ENCODE data around the gene GPC3.

The GPC3 gene

DNA sequence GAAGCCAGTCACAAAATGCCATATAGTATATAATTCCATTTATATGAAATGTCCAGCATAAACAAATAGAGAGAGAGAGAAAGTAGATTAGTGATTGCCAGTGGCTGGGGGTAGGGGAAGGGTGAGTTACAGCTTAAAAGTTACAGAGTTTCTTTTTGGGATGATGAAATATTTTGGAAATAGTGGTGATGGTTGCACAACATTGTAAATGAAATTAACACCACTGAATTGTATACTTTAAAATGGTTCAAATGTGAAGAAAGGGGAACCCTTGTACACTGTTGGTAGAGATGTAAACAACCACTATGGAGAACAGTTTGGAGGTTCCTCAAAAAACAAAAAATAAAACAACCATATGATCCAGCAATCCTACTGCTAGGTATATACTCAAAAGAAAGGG is 439.0 kb downstream of the GPC3 start:
- ATAC-seq (ENCODE audit: low read depth) (no peak), DNase-seq (ENCODE audit: low spot score) (no peak)
- H3K9me3 ChIP-seq (ENCODE audit: severe bottlenecking), result no peaks in the 10 kb centered on the region
- H3K27me3 ChIP-seq (ENCODE audit: insufficient read depth, poor library complexity, severe bottlenecking), result no peaks in the 10 kb centered on the region
- no peaks in the 10 kb centered on the region for H3K36me3 ChIP-seq (ENCODE audit: low read depth)
- H3K27ac ChIP-seq (ENCODE audit: poor library complexity, severe bottlenecking), result no peak overlapping the region
- no peak for TF ChIP-seq CTCF (IDR thresholded peaks at IDR 0.05; ENCODE audit: poor library complexity, severe bottlenecking)
- H3K4me3 ChIP-seq (ENCODE audit: severe bottlenecking), result no peak overlapping the region
- H3K4me1 ChIP-seq (ENCODE audit: insufficient read depth, poor library complexity, severe bottlenecking), result peaks cover 9% of the 10 kb centered on the region

DNA sequence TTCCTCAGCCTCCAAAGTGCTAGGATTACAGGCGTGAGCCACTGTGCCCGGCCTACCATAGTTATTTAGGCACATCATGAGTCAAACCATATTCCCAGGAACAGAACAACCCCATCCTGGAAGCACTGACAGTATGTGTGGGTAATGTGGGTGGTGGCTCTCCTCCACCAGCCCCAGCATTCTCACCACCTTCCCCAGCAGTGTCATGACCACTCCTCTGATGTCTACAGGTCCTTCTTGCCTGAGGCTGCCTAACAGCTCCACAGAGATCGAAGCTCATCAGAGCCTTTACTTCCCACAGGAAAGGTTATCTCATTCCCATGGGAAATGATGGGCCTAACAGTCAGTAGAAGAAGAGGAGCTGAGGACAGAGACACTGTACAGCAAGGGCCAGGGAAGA is 440.6 kb downstream of the GPC3 start:
- ATAC-seq (ENCODE audit: low read depth) (no peak), DNase-seq (ENCODE audit: low spot score) (no peak)
- Histone ChIP-seq H3K36me3 (ENCODE audit: low read depth) (no peaks in the 10 kb centered on the region), H3K4me1 (ENCODE audit: insufficient read depth, poor library complexity, severe bottlenecking) (peaks cover 9% of the 10 kb centered on the region), H3K27me3 (ENCODE audit: insufficient read depth, poor library complexity, severe bottlenecking) (no peaks in the 10 kb centered on the region), H3K4me3 (ENCODE audit: severe bottlenecking) (no peak overlapping the region), H3K9me3 (ENCODE audit: severe bottlenecking) (no peaks in the 10 kb centered on the region), H3K27ac (ENCODE audit: poor library complexity, severe bottlenecking) (peak overlapping the region; percentile 51)
- no peak for TF ChIP-seq CTCF (IDR thresholded peaks at IDR 0.05; ENCODE audit: poor library complexity, severe bottlenecking)

DNA sequence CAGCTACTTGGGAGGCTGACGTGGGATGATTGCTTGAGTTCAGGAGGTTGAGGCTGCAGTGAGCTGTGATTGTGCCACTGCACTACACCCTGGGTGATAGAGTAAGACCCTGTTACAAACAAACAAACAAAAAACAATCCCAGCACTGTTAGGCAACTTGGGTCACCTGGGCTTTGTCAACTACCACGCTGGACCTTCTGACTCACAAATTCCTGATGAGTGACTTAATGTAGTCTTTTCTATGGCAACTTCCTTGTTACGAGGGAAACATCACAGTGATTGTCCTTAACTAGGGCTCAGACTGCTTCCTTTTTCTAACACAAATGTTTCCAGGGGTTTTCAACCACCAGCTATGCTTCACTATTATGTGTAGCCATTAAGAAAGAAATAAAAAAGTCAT is 441.3 kb downstream of the GPC3 start:
- H3K9me3 ChIP-seq (ENCODE audit: severe bottlenecking), result no peaks in the 10 kb centered on the region
- H3K27me3 ChIP-seq (ENCODE audit: insufficient read depth, poor library complexity, severe bottlenecking), result no peaks in the 10 kb centered on the region
- peak overlapping the region; percentile 51 for H3K27ac ChIP-seq (ENCODE audit: poor library complexity, severe bottlenecking)
- H3K36me3 ChIP-seq (ENCODE audit: low read depth), result no peaks in the 10 kb centered on the region
- H3K4me1 ChIP-seq (ENCODE audit: insufficient read depth, poor library complexity, severe bottlenecking), result peaks cover 9% of the 10 kb centered on the region
- no peak for TF ChIP-seq CTCF (IDR thresholded peaks at IDR 0.05; ENCODE audit: poor library complexity, severe bottlenecking)
- no peak overlapping the region for H3K4me3 ChIP-seq (ENCODE audit: severe bottlenecking)
- peak; percentile 89 for ATAC-seq (ENCODE audit: low read depth)
- no peak for DNase-seq (ENCODE audit: low spot score)

DNA sequence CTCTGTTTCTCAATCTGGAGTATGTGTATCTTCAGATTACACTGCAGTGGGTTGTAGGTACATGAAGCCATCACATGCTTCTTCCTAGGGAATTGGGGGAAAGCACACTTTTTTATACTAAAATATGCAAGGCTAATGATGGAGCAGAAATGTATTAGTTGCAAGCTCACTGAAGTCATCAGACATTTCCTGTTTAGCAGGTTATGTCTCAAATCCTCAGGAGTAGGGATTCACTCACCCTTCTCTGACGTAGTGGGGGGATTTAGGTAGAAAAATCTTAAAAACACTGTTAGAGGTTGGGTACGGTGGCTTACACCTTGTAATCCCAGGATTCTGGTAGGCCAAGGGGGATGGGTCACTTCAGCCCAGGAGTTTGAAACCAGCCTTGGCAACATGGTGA is 441.7 kb downstream of the GPC3 start:
- DNase-seq (ENCODE audit: low spot score) (no peak), ATAC-seq (ENCODE audit: low read depth) (no peak)
- no peaks in the 10 kb centered on the region for H3K9me3 ChIP-seq (ENCODE audit: severe bottlenecking)
- H3K4me1 ChIP-seq (ENCODE audit: insufficient read depth, poor library complexity, severe bottlenecking), result peaks cover 9% of the 10 kb centered on the region
- no peak overlapping the region for H3K4me3 ChIP-seq (ENCODE audit: severe bottlenecking)
- peak overlapping the region; percentile 51 for H3K27ac ChIP-seq (ENCODE audit: poor library complexity, severe bottlenecking)
- no peak for TF ChIP-seq CTCF (IDR thresholded peaks at IDR 0.05; ENCODE audit: poor library complexity, severe bottlenecking)
- no peaks in the 10 kb centered on the region for H3K27me3 ChIP-seq (ENCODE audit: insufficient read depth, poor library complexity, severe bottlenecking)
- no peaks in the 10 kb centered on the region for H3K36me3 ChIP-seq (ENCODE audit: low read depth)

- H3K27me3 ChIP-seq (ENCODE audit: insufficient read depth, poor library complexity, severe bottlenecking), result no peaks in the 10 kb centered on the region
- no peak overlapping the region for H3K4me3 ChIP-seq (ENCODE audit: severe bottlenecking)
- no peaks in the 10 kb centered on the region for H3K9me3 ChIP-seq (ENCODE audit: severe bottlenecking)
- H3K4me1 ChIP-seq (ENCODE audit: insufficient read depth, poor library complexity, severe bottlenecking), result peaks cover 9% of the 10 kb centered on the region
- H3K36me3 ChIP-seq (ENCODE audit: low read depth), result no peaks in the 10 kb centered on the region
- TF ChIP-seq CTCF (IDR thresholded peaks at IDR 0.05; ENCODE audit: poor library complexity, severe bottlenecking), result no peak
- no peak for DNase-seq (ENCODE audit: low spot score)
- ATAC-seq (ENCODE audit: low read depth), result no peak
- no peak overlapping the region for H3K27ac ChIP-seq (ENCODE audit: poor library complexity, severe bottlenecking)
Measured at GRCh38 chrX:133542476-133542875, 442.9 kb downstream of the GPC3 start.
